AG09309 (cell line): ENCODE measurements around the gene ADAP1.
"Not testable (repeated sequence)": the region's sequence is repeated elsewhere in the genome, so short reads cannot be mapped to it uniquely, and the experiment has no call there.

ENCODE experiments used
- DNase-seq: peaks from one replicate; pipeline ENCODE4 v3.0.0-alpha.2; 2010; ENCODE audit warnings: low read depth
- H3K4me3 ChIP-seq: 2 replicates; pipeline ENCODE4 v1.5.1; 2011; ENCODE audit warnings: mild to moderate bottlenecking, low read depth, low read length, moderate library complexity; ENCODE audit not compliant: control insufficient read depth
- TF ChIP-seq, protein P1 (sequence below): IDR thresholded peaks from 2 replicates; pipeline ENCODE4 v1.5.1; 2011; ENCODE audit warnings: mild to moderate bottlenecking, low read depth, low read length, inconsistent platforms; ENCODE audit not compliant: insufficient read depth, control insufficient read depth; ENCODE audit errors: missing control alignments

Gene ADAP1

DNA sequence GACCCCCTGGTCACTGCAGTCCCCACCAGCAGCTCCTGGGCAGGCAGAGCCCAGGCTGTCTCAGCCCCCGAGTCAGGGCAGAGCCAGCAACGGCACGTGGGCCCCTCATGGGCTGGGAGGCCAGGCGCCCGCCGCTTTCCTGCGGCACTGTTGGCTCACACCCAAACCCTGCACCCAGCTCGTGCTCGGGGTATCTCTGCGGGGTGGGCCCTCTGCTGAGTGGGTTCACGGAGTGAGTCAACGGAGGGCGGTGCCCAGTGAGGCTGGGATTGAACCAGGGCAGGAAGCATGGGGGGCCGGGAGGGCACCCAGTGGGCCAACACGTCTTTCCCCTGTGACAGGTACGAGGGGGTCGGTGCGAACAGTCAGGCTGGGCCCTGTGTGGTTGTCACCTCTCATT is 28.9 kb downstream of the ADAP1 start:
- DNase-seq, result no peak
- no peak overlapping the region for H3K4me3 ChIP-seq
- TF ChIP-seq, protein P1, sequence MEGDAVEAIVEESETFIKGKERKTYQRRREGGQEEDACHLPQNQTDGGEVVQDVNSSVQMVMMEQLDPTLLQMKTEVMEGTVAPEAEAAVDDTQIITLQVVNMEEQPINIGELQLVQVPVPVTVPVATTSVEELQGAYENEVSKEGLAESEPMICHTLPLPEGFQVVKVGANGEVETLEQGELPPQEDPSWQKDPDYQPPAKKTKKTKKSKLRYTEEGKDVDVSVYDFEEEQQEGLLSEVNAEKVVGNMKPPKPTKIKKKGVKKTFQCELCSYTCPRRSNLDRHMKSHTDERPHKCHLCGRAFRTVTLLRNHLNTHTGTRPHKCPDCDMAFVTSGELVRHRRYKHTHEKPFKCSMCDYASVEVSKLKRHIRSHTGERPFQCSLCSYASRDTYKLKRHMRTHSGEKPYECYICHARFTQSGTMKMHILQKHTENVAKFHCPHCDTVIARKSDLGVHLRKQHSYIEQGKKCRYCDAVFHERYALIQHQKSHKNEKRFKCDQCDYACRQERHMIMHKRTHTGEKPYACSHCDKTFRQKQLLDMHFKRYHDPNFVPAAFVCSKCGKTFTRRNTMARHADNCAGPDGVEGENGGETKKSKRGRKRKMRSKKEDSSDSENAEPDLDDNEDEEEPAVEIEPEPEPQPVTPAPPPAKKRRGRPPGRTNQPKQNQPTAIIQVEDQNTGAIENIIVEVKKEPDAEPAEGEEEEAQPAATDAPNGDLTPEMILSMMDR, result no peak

GRCh38 chr7:924541-925231 is 29.8 kb downstream of the ADAP1 start:
- no peak overlapping the region for H3K4me3 ChIP-seq
- TF ChIP-seq, protein P1, result no peak
- DNase-seq, result no peak

DNA sequence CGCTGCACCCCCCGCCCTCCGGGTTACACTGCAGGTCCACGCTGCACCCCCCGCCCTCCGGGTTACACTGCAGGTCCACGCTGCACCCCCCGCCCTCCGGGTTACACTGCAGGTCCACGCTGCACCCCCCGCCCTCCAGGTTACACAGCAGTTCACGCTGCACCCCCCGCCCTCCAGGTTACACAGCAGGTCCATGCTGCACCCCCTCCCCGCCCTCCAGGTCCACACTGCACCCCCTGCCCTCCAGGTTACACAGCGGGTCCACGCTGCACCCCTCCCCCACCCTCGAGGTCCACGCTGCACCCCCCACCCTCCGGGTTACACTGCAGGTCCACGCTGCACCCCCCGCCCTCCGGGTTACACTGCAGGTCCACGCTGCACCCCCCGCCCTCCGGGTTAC is 30.4 kb downstream of the ADAP1 start:
- not testable (repeated sequence) for DNase-seq, H3K4me3 ChIP-seq

DNA sequence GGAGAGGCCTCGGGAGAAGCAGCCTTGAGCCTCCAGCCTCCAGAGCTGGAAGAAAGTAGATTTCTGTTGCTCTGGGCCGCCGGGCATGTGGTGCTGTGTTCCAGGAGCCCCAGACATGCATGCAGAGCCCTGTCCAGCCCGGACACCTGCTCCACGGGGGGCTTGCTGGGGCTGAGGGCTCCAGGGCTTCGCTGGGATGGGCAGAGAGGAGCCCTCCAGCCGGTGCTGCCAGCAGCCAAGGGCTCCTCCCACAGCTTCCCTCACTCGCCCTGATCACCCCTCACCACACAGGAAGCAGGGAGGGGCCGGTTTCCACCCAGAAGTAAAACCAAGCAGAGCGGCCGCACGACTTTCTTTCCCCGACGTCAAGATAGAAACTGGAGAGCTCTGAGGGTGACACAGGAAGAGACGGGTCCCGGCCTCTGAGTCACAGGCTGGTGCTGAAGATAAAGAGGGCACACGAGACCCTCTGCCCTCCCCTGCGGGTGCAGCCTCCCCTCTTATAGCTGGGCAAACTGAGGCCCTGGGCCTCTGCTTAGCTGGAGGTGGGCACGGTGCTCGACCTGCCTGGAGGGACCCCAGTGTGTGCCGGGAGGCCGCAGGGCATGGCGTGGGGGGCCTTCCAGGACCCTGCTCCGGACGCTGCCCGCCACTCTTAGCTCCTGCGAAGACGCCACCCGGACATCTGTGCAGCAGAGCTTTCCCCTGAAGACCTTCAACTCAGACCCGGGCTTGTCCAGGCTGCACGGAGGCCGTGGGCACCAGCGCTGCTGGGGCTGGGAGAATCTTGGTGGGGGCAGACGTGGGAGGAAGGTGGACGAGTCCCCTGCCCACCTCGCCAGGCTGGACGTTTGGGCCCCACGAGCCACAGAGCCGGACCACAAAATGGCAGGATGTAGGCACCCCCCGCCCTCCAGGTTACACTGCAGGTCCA is 31.1 kb downstream of the ADAP1 start:
- TF ChIP-seq, protein P1, result no peak
- DNase-seq, result no peak
- no peak overlapping the region for H3K4me3 ChIP-seq

DNA sequence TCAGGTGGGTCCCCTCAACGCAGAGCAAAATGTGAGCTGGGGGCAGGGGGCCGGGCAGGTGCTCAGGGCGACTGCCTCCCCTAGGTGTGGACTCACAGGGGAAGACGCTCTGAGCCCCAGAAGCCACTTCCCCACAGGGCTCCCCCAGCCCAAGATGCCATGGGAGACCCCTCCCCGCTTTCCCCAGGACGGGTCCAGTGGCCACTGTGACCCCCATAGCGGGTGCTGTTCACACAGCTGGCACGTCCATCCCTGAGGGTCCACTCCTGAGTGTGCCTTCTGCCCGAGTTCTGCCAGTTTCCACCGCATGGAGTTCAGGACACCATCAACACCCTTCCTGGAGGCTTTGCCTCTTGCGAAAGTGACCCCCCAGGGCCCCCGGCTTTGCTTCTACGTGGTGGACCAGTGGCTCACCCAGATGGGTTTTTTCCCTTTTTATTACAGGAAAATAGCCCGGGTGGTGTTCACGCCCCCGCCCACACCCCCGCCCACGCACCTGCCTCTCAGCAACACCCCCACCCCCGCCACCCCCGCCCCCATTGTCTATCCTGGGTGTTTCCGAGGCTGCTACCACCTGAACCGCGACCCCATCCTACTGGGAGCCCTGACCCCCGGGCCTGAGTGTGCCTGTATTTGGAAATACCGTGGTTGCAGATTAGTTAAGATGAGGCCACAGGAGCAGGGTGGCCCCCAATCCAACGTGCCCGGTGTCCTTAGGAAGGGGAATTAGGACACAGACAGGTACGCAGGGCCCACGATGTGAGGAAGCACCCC is 32.0 kb downstream of the ADAP1 start:
- no peak for DNase-seq
- no peak overlapping the region for H3K4me3 ChIP-seq
- TF ChIP-seq, protein P1, result no peak

- DNase-seq, result no peak
- H3K4me3 ChIP-seq, result no peak overlapping the region
These were observed 32.7 kb downstream of the ADAP1 start for GRCh38 chr7:921581-922333.

More at GRCh38 chr7:921581-922333, 32.7 kb downstream of the ADAP1 start:
- TF ChIP-seq, protein P1, result no peak
